Upper lobe of left lung (tissue), 4 donors: ENCODE results near the gene RHO.

ENCODE experiments used
- EP300 ChIP-seq, 4 donors: sonication (generic); formaldehyde crosslinking; IDR thresholded peaks; one replicate each; pipeline ENCODE4 v1.5.1; 2017; ENCODE audit warnings: antibody characterized with exemption in 4 of 4, control low read depth in 2 of 4
- POLR2A ChIP-seq, 4 donors: fragments of 450-650 bp; IDR thresholded peaks; one replicate each; pipeline ENCODE4 v1.5.1; 2016 to 2017; ENCODE audit warnings: antibody characterized with exemption in 4 of 4, mild to moderate bottlenecking in 2 of 4
- POLR2AphosphoS5 ChIP-seq, 2 donors: sonication (generic); formaldehyde crosslinking; IDR thresholded peaks; one replicate each; pipeline ENCODE4 v1.5.1; 2017; ENCODE audit warnings: antibody characterized with exemption in 2 of 2
- TF ChIP-seq, protein P1 (sequence below), 6 experiments: fragments of 450-650 bp in 4 of 6; fragments of 200-600 bp in 2 of 6; sonication (generic) in 2 of 6; IDR thresholded peaks; one replicate each; pipeline ENCODE4 v1.5.1; 2016 to 2019; ENCODE audit warnings: antibody characterized with exemption in 6 of 6

GRCh38 chr3:129493206-129493605 lies 35.2 kb upstream of the RHO start:
- TF ChIP-seq, protein P1, sequence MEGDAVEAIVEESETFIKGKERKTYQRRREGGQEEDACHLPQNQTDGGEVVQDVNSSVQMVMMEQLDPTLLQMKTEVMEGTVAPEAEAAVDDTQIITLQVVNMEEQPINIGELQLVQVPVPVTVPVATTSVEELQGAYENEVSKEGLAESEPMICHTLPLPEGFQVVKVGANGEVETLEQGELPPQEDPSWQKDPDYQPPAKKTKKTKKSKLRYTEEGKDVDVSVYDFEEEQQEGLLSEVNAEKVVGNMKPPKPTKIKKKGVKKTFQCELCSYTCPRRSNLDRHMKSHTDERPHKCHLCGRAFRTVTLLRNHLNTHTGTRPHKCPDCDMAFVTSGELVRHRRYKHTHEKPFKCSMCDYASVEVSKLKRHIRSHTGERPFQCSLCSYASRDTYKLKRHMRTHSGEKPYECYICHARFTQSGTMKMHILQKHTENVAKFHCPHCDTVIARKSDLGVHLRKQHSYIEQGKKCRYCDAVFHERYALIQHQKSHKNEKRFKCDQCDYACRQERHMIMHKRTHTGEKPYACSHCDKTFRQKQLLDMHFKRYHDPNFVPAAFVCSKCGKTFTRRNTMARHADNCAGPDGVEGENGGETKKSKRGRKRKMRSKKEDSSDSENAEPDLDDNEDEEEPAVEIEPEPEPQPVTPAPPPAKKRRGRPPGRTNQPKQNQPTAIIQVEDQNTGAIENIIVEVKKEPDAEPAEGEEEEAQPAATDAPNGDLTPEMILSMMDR (IDR thresholded peaks at IDR 0.05): no peak
- TF ChIP-seq EP300 (IDR thresholded peaks at IDR 0.05): no peak
- no peak for TF ChIP-seq POLR2A (IDR thresholded peaks at IDR 0.05)
- TF ChIP-seq POLR2AphosphoS5 (IDR thresholded peaks at IDR 0.05): no peak
